GM12878 (cell line): ENCODE measurements around the gene SPDYE3. TPM values are rescaled to one million over a fixed set of nuclear protein-coding genes. Genes with fewer than 3 reads are reported as not detected.

Experiments
- BHLHE40 ChIP-seq, 2 experiments: fragments of 450-650 bp in 1 of 2; IDR thresholded peaks; 2 replicates each; pipeline ENCODE4 v1.6.1; 2011 to 2017; ENCODE audit warnings: low read depth in 2 of 2, borderline replicate concordance in 1 of 2, improper control_type of control experiment in 1 of 2, low read length in 1 of 2, mild to moderate bottlenecking in 1 of 2
- BMI1 ChIP-seq: fragments of 450-650 bp; IDR thresholded peaks from 2 replicates; pipeline ENCODE4 v1.6.1; 2016; ENCODE audit warnings: mild to moderate bottlenecking, moderate library complexity, borderline replicate concordance
- DPF2 ChIP-seq: fragments of 450-650 bp; IDR thresholded peaks from 2 replicates; pipeline ENCODE4 v1.6.1; 2017; ENCODE audit warnings: mild to moderate bottlenecking
- MTA2 ChIP-seq: fragments of 450-650 bp; IDR thresholded peaks from 2 replicates; pipeline ENCODE4 v1.6.1; 2016; ENCODE audit warnings: low read depth, mild to moderate bottlenecking, moderate library complexity
- NFYA ChIP-seq: IDR thresholded peaks from 2 replicates; pipeline ENCODE4 v1.6.1; 2011; ENCODE audit warnings: low read depth, mild to moderate bottlenecking, low read length, improper control_type of control experiment, borderline replicate concordance
- NRF1 ChIP-seq: conservative IDR thresholded peaks from 2 replicates; pipeline ENCODE4 v1.6.1; 2011; ENCODE audit warnings: mild to moderate bottlenecking, low read depth, low read length, improper control_type of control experiment
- POLR2A ChIP-seq: IDR thresholded peaks from 2 replicates; pipeline ENCODE4 v1.6.1; 2011; ENCODE audit warnings: low read depth, mild to moderate bottlenecking, low read length
- SMAD5 ChIP-seq: IDR thresholded peaks from 2 replicates; pipeline ENCODE4 v1.6.1; 2016; ENCODE audit warnings: antibody characterized with exemption, low read depth
- TAF1 ChIP-seq: IDR thresholded peaks from 2 replicates; pipeline ENCODE4 v1.6.1; 2011; ENCODE audit warnings: mild to moderate bottlenecking, low read depth, low read length, borderline replicate concordance
- polyA plus RNA-seq, 11 experiments: library from polyadenylated mRNA; depleted of rRNA in 4 of 11; unstranded in 6 of 11; stranded (reverse) in 5 of 11; fragments of >200 nt; fragmentation: Nextera tagmentation in 4 of 11; fragmentation: Illumina TruSeq in 1 of 11; extraction: Ambion mirVana in 4 of 11; extraction: Trizol in 1 of 11; gene quantifications; 1 replicate in 1 of 11; 2 replicates in 10 of 11; pipeline versions ENCODE4 v1.2.1 to v1.2.3, GENCODE V29; 2011 to 2016; ENCODE audit warnings: inconsistent platforms in 2 of 11, missing spikeins in 2 of 11, low read depth in 1 of 11
- total RNA-seq, 4 experiments: library from RNA; depleted of rRNA in 3 of 4; stranded (reverse); fragments of >200 nt in 3 of 4; fragmentation: Illumina TruSeq in 1 of 4; extraction: Trizol in 1 of 4; gene quantifications; 2 replicates each; pipeline versions ENCODE4 v1.2.1 to v1.2.3, GENCODE V29; 2013 to 2021
- TF ChIP-seq, protein P1 (sequence below): IDR thresholded peaks from 2 replicates; pipeline ENCODE4 v1.6.1; 2012; ENCODE audit warnings: low read depth, low read length, improper control_type of control experiment
- TF ChIP-seq, protein P2 (sequence below): fragments of 450-650 bp; formaldehyde crosslinking; IDR thresholded peaks from 2 replicates; pipeline ENCODE4 v1.4.0; 2022; ENCODE audit warnings: mild to moderate bottlenecking, moderate library complexity
- TF ChIP-seq, protein P3 (sequence below): fragments of 450-650 bp; IDR thresholded peaks from 2 replicates; pipeline ENCODE4 v1.6.1; 2018; ENCODE audit warnings: mild to moderate bottlenecking, low read depth, moderate library complexity; ENCODE audit not compliant: partially characterized antibody

The SPDYE3 gene
- total and polyA plus RNA-seq, 10 of the 15 experiments (the other 5 are each of a cell fraction or from before 2014, with no cell fraction given), result 0.03 to 9.4 (median 1.4) TPM; not detected in 4

DNA sequence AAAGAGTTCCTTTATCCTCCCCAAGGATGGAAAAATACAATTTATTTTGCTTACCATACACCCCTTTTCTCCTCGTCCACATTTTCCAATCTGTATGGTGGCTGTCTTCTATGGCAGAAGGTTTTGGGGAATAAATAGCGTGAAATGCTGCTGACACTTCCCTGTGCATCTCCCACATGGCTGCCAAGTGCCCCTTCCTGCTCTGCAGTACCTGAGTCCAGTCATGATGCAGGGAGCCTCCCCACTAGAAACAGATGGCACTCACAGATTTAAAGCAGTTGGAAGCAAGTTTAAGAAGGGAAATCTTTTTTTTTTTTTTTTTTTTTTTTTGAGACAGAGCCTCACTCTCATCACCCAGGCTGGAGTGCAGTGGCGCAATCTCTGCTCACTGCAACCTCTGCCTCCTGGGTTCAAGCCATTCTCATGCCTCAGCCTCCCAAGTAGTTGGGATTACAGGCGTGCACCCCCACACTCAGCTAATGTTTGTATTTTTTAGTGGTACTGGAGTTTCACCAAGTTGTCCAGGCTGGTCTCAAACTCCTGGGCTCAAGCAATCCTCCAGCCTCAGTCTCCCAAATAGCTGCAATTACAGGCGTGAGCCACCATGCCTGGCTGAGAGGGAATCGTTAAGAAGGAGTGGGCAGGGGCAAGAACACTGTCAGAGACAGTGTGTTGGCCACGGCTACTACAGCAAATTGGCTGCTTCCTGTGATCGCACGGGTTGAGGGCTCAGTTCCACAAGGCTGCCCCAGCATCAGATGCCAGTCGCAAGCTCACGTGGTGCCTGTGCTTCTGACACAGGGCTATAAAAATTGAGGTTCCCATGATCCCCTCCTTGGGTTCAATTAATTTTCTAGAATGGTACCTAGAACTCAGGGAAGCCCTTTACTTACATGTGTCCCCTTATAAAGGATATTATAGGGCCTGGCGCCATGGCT is 60.4 kb downstream of the SPDYE3 start (continued):
- TF ChIP-seq BMI1 (no peak), MTA2 (0 out of 2 replicates have a peak, but pooled peaks have one; percentile 35), BHLHE40 (IDR thresholded peaks at IDR 0.05; ENCODE audit: borderline replicate concordance in 1 of 2, low read depth in 2 of 2, low read length in 1 of 2) (peak; percentile 47 to 84; a peak in 3 of 4 replicates), DPF2 (peak; percentile 47; the same call in 1 of the 2 replicates), SMAD5 (peak; percentile 17; the same call in 1 of the 2 replicates), TAF1 (no peak), NFYA (no peak), POLR2A (peak; percentile 69), NRF1 (no peak)
- TF ChIP-seq, protein P1, sequence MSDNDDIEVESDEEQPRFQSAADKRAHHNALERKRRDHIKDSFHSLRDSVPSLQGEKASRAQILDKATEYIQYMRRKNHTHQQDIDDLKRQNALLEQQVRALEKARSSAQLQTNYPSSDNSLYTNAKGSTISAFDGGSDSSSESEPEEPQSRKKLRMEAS, result peak; percentile 23; the same call in 1 of the 2 replicates
- TF ChIP-seq, protein P2, sequence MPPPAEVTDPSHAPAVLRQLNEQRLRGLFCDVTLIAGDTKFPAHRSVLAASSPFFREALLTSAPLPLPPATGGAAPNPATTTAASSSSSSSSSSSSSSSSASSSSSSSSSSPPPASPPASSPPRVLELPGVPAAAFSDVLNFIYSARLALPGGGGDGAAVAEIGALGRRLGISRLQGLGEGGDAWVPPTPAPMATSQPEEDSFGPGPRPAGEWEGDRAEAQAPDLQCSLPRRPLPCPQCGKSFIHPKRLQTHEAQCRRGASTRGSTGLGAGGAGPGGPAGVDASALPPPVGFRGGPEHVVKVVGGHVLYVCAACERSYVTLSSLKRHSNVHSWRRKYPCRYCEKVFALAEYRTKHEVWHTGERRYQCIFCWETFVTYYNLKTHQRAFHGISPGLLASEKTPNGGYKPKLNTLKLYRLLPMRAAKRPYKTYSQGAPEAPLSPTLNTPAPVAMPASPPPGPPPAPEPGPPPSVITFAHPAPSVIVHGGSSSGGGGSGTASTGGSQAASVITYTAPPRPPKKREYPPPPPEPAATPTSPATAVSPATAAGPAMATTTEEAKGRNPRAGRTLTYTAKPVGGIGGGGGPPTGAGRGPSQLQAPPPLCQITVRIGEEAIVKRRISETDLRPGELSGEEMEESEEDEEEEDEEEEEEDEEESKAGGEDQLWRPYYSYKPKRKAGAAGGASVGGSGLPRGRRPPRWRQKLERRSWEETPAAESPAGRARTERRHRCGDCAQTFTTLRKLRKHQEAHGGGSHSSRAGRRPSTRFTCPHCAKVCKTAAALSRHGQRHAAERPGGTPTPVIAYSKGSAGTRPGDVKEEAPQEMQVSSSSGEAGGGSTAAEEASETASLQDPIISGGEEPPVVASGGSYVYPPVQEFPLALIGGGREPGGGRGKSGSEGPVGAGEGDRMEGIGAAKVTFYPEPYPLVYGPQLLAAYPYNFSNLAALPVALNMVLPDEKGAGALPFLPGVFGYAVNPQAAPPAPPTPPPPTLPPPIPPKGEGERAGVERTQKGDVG, result no peak
- TF ChIP-seq, protein P3, sequence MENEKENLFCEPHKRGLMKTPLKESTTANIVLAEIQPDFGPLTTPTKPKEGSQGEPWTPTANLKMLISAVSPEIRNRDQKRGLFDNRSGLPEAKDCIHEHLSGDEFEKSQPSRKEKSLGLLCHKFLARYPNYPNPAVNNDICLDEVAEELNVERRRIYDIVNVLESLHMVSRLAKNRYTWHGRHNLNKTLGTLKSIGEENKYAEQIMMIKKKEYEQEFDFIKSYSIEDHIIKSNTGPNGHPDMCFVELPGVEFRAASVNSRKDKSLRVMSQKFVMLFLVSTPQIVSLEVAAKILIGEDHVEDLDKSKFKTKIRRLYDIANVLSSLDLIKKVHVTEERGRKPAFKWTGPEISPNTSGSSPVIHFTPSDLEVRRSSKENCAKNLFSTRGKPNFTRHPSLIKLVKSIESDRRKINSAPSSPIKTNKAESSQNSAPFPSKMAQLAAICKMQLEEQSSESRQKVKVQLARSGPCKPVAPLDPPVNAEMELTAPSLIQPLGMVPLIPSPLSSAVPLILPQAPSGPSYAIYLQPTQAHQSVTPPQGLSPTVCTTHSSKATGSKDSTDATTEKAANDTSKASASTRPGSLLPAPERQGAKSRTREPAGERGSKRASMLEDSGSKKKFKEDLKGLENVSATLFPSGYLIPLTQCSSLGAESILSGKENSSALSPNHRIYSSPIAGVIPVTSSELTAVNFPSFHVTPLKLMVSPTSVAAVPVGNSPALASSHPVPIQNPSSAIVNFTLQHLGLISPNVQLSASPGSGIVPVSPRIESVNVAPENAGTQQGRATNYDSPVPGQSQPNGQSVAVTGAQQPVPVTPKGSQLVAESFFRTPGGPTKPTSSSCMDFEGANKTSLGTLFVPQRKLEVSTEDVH, result no peak
